HG02798 (cell line): ENCODE data around the gene HSPA1L.
"Not testable (repeated sequence)": the region's sequence is repeated elsewhere in the genome, so short reads cannot be mapped to it uniquely, and the experiment has no call there.

Experiments
- ATAC-seq: cut with Tn5 transposase; IDR thresholded peaks from one replicate; pipeline ENCODE4 v1.9.1; 2021; ENCODE audit warnings: mild to moderate bottlenecking; ENCODE audit not compliant: unreplicated experiment, poor library complexity

Gene HSPA1L

GRCh38 chr6:31817133-31817928 is 2.2 kb upstream of the HSPA1L start:
- not testable (repeated sequence) for ATAC-seq

GRCh38 chr6:31814677-31815024 is 432 bp downstream of the HSPA1L start:
- ATAC-seq, result peak; percentile 49

GRCh38 chr6:31813465-31813849 is 1.6 kb downstream of the HSPA1L start:
- ATAC-seq, result no peak

GRCh38 chr6:31811645-31812044 is 3.4 kb downstream of the HSPA1L start:
- no peak for ATAC-seq

- ATAC-seq, result not testable (repeated sequence)
These were observed 6.5 kb downstream of the HSPA1L start for GRCh38 chr6:31808599-31808998.

GRCh38 chr6:31806470-31807272 is 8.4 kb downstream of the HSPA1L start, which contains the start of gene LSM2:
LSM2 (minus strand) TSS chr6:31806966; CDS start chr6:31806757, 209 bp downstream.
- ATAC-seq, result peak; percentile 96

- ATAC-seq, result no peak
These were observed 9.1 kb downstream of the HSPA1L start for GRCh38 chr6:31805939-31806469.

GRCh38 chr6:31801031-31801927 is 13.8 kb downstream of the HSPA1L start:
- not testable (repeated sequence) for ATAC-seq

GRCh38 chr6:31799781-31800180 is 15.3 kb downstream of the HSPA1L start:
- no peak for ATAC-seq

- ATAC-seq, result no peak
These were observed 17.5 kb downstream of the HSPA1L start for GRCh38 chr6:31797588-31797987.

GRCh38 chr6:31796993-31797385 is 18.1 kb downstream of the HSPA1L start:
- no peak for ATAC-seq

- ATAC-seq, result peak; percentile 92
These were observed 19.3 kb downstream of the HSPA1L start, which contains the start of gene VARS1 for GRCh38 chr6:31795616-31796298. VARS1 (minus strand) TSS chr6:31795752; CDS start chr6:31795217, 535 bp downstream.

GRCh38 chr6:31794866-31795615 is 20.0 kb downstream of the HSPA1L start:
- peak; percentile 3 for ATAC-seq

GRCh38 chr6:31794294-31794865 is 20.7 kb downstream of the HSPA1L start:
- ATAC-seq, result no peak

- ATAC-seq, result not testable (repeated sequence)
These were observed 21.2 kb downstream of the HSPA1L start for GRCh38 chr6:31793927-31794245.

GRCh38 chr6:31792761-31793171 is 22.3 kb downstream of the HSPA1L start:
- no peak for ATAC-seq

GRCh38 chr6:31792090-31792374 is 23.1 kb downstream of the HSPA1L start:
- no peak for ATAC-seq

GRCh38 chr6:31791324-31792089 is 23.6 kb downstream of the HSPA1L start:
- no peak for ATAC-seq
